IPS DF 19.7 (cell line): ENCODE results near the gene C1orf56.
A peak's percentile ranks its signal among the peaks of the same experiment; 100 is the strongest.

ENCODE experiments used
- DNase-seq: peaks from one replicate; pipeline ENCODE4 v3.0.0-alpha.2; 2013; ENCODE audit warnings: low read depth, low spot score

C1orf56 gene

GRCh38 chr1:151047591-151047924 lies at the start of gene C1orf56:
TSS of gene C1orf56 (plus strand) at chr1:151047751. CDS start at chr1:151047848, 97 bp downstream.
- DNase-seq: no peak

GRCh38 chr1:150997949-150998348 lies 49.6 kb upstream of the C1orf56 start:
- DNase-seq: no peak

- no peak for DNase-seq
Measured at GRCh38 chr1:150999051-150999674, 48.4 kb upstream of the C1orf56 start.

GRCh38 chr1:150999926-151000325 lies 47.6 kb upstream of the C1orf56 start:
- DNase-seq: no peak

- DNase-seq: no peak
Measured at GRCh38 chr1:151000408-151000807, 47.1 kb upstream of the C1orf56 start.

GRCh38 chr1:151001602-151002001 lies 45.9 kb upstream of the C1orf56 start:
- DNase-seq: no peak

GRCh38 chr1:151002051-151002450 lies 45.5 kb upstream of the C1orf56 start:
- no peak for DNase-seq

GRCh38 chr1:151002611-151003010 lies 44.9 kb upstream of the C1orf56 start:
- no peak for DNase-seq

- DNase-seq: no peak
Measured at GRCh38 chr1:151003180-151003579, 44.4 kb upstream of the C1orf56 start.

GRCh38 chr1:151005729-151006319 lies 41.7 kb upstream of the C1orf56 start:
- DNase-seq: no peak

GRCh38 chr1:151006327-151007052 lies 41.1 kb upstream of the C1orf56 start, which contains the start of gene MINDY1:
TSS of gene MINDY1 (minus strand) at chr1:151006902. CDS start at chr1:151002617, 4,285 bp downstream.
- DNase-seq: peak; percentile 68

- no peak for DNase-seq
Measured at GRCh38 chr1:151007853-151008243, 39.7 kb upstream of the C1orf56 start.

GRCh38 chr1:151008244-151009205 lies 39.0 kb upstream of the C1orf56 start, which contains the start of gene PRUNE1:
TSS of gene PRUNE1 (plus strand) at chr1:151008449. CDS start at chr1:151008633, 184 bp downstream.
- DNase-seq: peak; percentile 70

- DNase-seq: no peak
Measured at GRCh38 chr1:151009206-151009587, 38.4 kb upstream of the C1orf56 start.

GRCh38 chr1:151009674-151010345 lies 37.7 kb upstream of the C1orf56 start:
- DNase-seq: no peak

GRCh38 chr1:151010346-151010726 lies 37.2 kb upstream of the C1orf56 start:
- no peak for DNase-seq

GRCh38 chr1:151011154-151011850 lies 36.2 kb upstream of the C1orf56 start:
- DNase-seq: no peak

GRCh38 chr1:151012684-151013471 lies 34.7 kb upstream of the C1orf56 start:
- no peak for DNase-seq

- DNase-seq: no peak
Measured at GRCh38 chr1:151013518-151013917, 34.0 kb upstream of the C1orf56 start.
